K562 (cell line): ENCODE results near the gene KLK8. TPM values are rescaled to one million over a fixed set of nuclear protein-coding genes. Genes with fewer than 3 reads are reported as not detected.

Experiments
- ATAC-seq: fragments of 200-7000 bp; cut with Tn5 transposase; 3 replicates; pipeline ENCODE4 v1.9.1; 2020; ENCODE audit warnings: moderate library complexity
- BruUV-seq: library from RNA; stranded (reverse); fragments of 400-500 nt; replicated peaks from 2 replicates; lab custom pipeline; 2021; lab: Mats Ljungman, UMichigan
- CTCF ChIA-PET: fragments of 300-600 bp; formaldehyde crosslinking; extraction: SDS; loops from one replicate; lab custom pipeline; 2021; ENCODE audit warnings: low intra/inter-chr PET ratio; lab: Yijun Ruan, JAX
- POLR2A ChIA-PET: fragments of 300-600, 350-650 bp; sonication (Branson Sonifier 250); formaldehyde crosslinking; extraction: SDS; loops from one replicate; lab custom pipeline; 2021; ENCODE audit warnings: antibody characterized with exemption, inconsistent platforms; lab: Yijun Ruan, JAX
- DNase-seq, 4 experiments: peaks; one replicate each; pipeline versions ENCODE4 v3.0.0 to v3.0.0-alpha.2; 2011 to 2018; ENCODE audit warnings: low spot score in 3 of 4, mixed read lengths in 3 of 4; ENCODE audit errors: extremely low read depth in 1 of 4
- FAIRE-seq: peaks from 2 replicates; lab custom pipeline; 2011; peaks lifted over from hg19 to GRCh38; lab: Jason Lieb, UNC
- H2AFZ ChIP-seq: 2 replicates; pipeline ENCODE4 v1.6.0; 2011; ENCODE audit warnings: low read depth, low read length, control low read depth, inconsistent platforms
- H3K27ac ChIP-seq: fragments of 200-600 bp; 3 replicates; pipeline ENCODE4 v1.8.0; 2011; ENCODE audit warnings: low read depth, mild to moderate bottlenecking, control low read depth, inconsistent platforms, low read length, moderate library complexity, mixed read lengths; ENCODE audit errors: extremely low read depth
- H3K27me3 ChIP-seq, 2 experiments: fragments of 300-600 bp in 1 of 2; 2 replicates in 1 of 2; 3 replicates in 1 of 2; pipeline versions ENCODE4 v1.6.0 to v1.8.0; 2011; ENCODE audit warnings: inconsistent platforms in 2 of 2, low read length in 2 of 2, mild to moderate bottlenecking in 1 of 2, mixed read lengths in 1 of 2, moderate library complexity in 1 of 2; ENCODE audit not compliant: control insufficient read depth in 2 of 2, insufficient read depth in 2 of 2
- H3K36me3 ChIP-seq: fragments of 300-600 bp; 3 replicates; pipeline ENCODE4 v1.8.0; 2011; ENCODE audit warnings: mild to moderate bottlenecking, low read length, inconsistent platforms; ENCODE audit not compliant: control insufficient read depth, insufficient read depth
- H3K4me1 ChIP-seq, 2 experiments: fragments of 200-600 bp in 1 of 2; replicated peaks in 1 of 2; 2 replicates in 1 of 2; 3 replicates in 1 of 2; pipeline versions ENCODE4 v1.5.1 to v1.8.0; 2011; ENCODE audit warnings: inconsistent platforms in 2 of 2, low read length in 2 of 2, mild to moderate bottlenecking in 1 of 2, mixed read lengths in 1 of 2, moderate library complexity in 1 of 2; ENCODE audit not compliant: control insufficient read depth in 2 of 2, insufficient read depth in 2 of 2
- H3K4me2 ChIP-seq: 2 replicates; pipeline ENCODE4 v1.6.1; 2011; ENCODE audit warnings: low read length, control low read depth, inconsistent platforms, mixed read lengths; ENCODE audit not compliant: insufficient read depth
- H3K4me3 ChIP-seq: fragments of 200-600 bp; sonication (generic), shearing (Covaris generic); 2 replicates; pipeline ENCODE4 v1.5.1; 2016; ENCODE audit warnings: control low read depth, inconsistent platforms
- H3K79me2 ChIP-seq: fragments of 200-600 bp; 3 replicates; pipeline ENCODE4 v1.8.0; 2011; ENCODE audit warnings: low read length, inconsistent platforms; ENCODE audit not compliant: control insufficient read depth, insufficient read depth
- H3K9ac ChIP-seq, 2 experiments: 2 replicates each; pipeline versions ENCODE4 v1.6.0 to v1.6.1; 2011; ENCODE audit warnings: low read depth in 2 of 2, low read length in 2 of 2, control low read depth in 1 of 2, inconsistent platforms in 1 of 2, mild to moderate bottlenecking in 1 of 2, mixed read lengths in 1 of 2; ENCODE audit not compliant: insufficient read depth in 1 of 2
- H3K9me1 ChIP-seq: one replicate; pipeline ENCODE4 v1.6.0; 2011; ENCODE audit warnings: inconsistent platforms, mild to moderate bottlenecking, low read length, moderate library complexity; ENCODE audit not compliant: control insufficient read depth, insufficient read depth
- H3K9me3 ChIP-seq: replicated peaks from 2 replicates; pipeline ENCODE4 v1.5.1; 2011; ENCODE audit warnings: low read depth, low read length, inconsistent platforms; ENCODE audit not compliant: control insufficient read depth, insufficient read depth
- H4K20me1 ChIP-seq: replicated peaks from 2 replicates; pipeline ENCODE4 v1.6.1; 2011; ENCODE audit warnings: low read length, inconsistent platforms, mixed read lengths; ENCODE audit not compliant: control insufficient read depth, insufficient read depth
- CBX5 ChIP-seq: IDR thresholded peaks from 2 replicates; pipeline ENCODE4 v1.6.1; 2014; ENCODE audit warnings: low read depth, borderline replicate concordance
- CCAR2 ChIP-seq: fragments of 200-400 bp; formaldehyde crosslinking; IDR thresholded peaks from 2 replicates; pipeline ENCODE4 v1.6.1; 2017; ENCODE audit warnings: mild to moderate bottlenecking, low read depth, low read length
- CSDE1 ChIP-seq, 2 experiments: fragments of 450-650 bp; IDR thresholded peaks; 2 replicates each; pipeline ENCODE4 v1.6.1; 2016; ENCODE audit warnings: mild to moderate bottlenecking in 1 of 2
- CTBP1 ChIP-seq: fragments of 450-650 bp; IDR thresholded peaks from 2 replicates; pipeline ENCODE4 v1.6.1; 2016; ENCODE audit warnings: borderline replicate concordance
- DDX20 ChIP-seq: fragments of 450-650 bp; IDR thresholded peaks from 2 replicates; pipeline ENCODE4 v1.6.1; 2016; ENCODE audit warnings: missing genetic modification characterization, low read depth, mild to moderate bottlenecking, missing compliant biosample characterization, moderate library complexity
- FOXP4 ChIP-seq: sonication (generic); formaldehyde crosslinking; IDR thresholded peaks from 2 replicates; pipeline ENCODE4 v1.8.0; 2022; ENCODE audit warnings: mild to moderate bottlenecking, missing genetic modification reagents, borderline replicate concordance
- GATAD2B ChIP-seq: fragments of 450-650 bp; IDR thresholded peaks from 2 replicates; pipeline ENCODE4 v1.6.1; 2017; ENCODE audit warnings: mild to moderate bottlenecking, borderline replicate concordance
- HNRNPL ChIP-seq: fragments of 200-400 bp; formaldehyde crosslinking; IDR thresholded peaks from 2 replicates; pipeline ENCODE4 v1.6.1; 2017; ENCODE audit warnings: low read depth, mild to moderate bottlenecking, low read length
- MYNN ChIP-seq, 2 experiments: sonication (generic); formaldehyde crosslinking in 1 of 2; IDR thresholded peaks; 2 replicates each; pipeline versions ENCODE4 v1.5.0 to v1.6.1; 2016 to 2020; ENCODE audit warnings: antibody characterized with exemption in 1 of 2, missing genetic modification reagents in 1 of 2
- NKRF ChIP-seq: fragments of 450-650 bp; IDR thresholded peaks from 2 replicates; pipeline ENCODE4 v1.6.1; 2016; ENCODE audit warnings: borderline replicate concordance
- POLR2A ChIP-seq: fragments of 450-650 bp; conservative IDR thresholded peaks from 2 replicates; pipeline ENCODE4 v1.6.1; 2016
- POLR2AphosphoS2 ChIP-seq: IDR thresholded peaks from 2 replicates; pipeline ENCODE4 v1.6.1; 2012; ENCODE audit warnings: low read length, improper control_type of control experiment
- ZNF280B ChIP-seq: fragments of 250-450 bp; sonication (Bioruptor Pico); IDR thresholded peaks from 2 replicates; pipeline ENCODE4 v1.5.1; 2021; ENCODE audit warnings: mild to moderate bottlenecking
- ZSCAN32 ChIP-seq: fragments of 450-650 bp; formaldehyde crosslinking; IDR thresholded peaks from 2 replicates; pipeline ENCODE4 v1.4.0; 2020; ENCODE audit warnings: mild to moderate bottlenecking, moderate library complexity
- WGBS: fragments of 100-300 bp; shearing (Covaris generic); methylation state at CpG from one replicate; pipeline ENCODE4 v1.1.6; 2016; ENCODE audit warnings: low coverage, mixed read lengths; ENCODE audit not compliant: insufficient coverage; ENCODE audit errors: missing lambda C conversion rate; 5-methylcytosine and 5-hydroxymethylcytosine counted together
- in situ Hi-C: fragments of 300-500 bp; cut with MboI; formaldehyde crosslinking; loops from 4 replicates; pipeline ENCODE4 v1.15.0; 2018; ENCODE audit warnings: inconsistent platforms, mixed read lengths
- intact Hi-C: fragments of 100-400 bp; cut with micrococcal nuclease; formaldehyde crosslinking; loops from 2 replicates; pipeline ENCODE4 v1.14.2; 2022
- polyA plus RNA-seq, 8 experiments: library from polyadenylated mRNA; depleted of rRNA in 4 of 8; stranded (reverse) in 5 of 8; unstranded in 3 of 8; fragments of >200 nt; fragmentation: Nextera tagmentation in 2 of 8; fragmentation: Illumina TruSeq in 1 of 8; extraction: Ambion mirVana in 2 of 8; extraction: Trizol in 1 of 8; gene quantifications; 2 replicates each; pipeline versions ENCODE4 v1.2.1 to v1.2.3, GENCODE V29; 2011 to 2014; ENCODE audit warnings: inconsistent platforms in 1 of 8, missing spikeins in 1 of 8
- total RNA-seq, 7 experiments: library from RNA; depleted of rRNA in 6 of 7; stranded (reverse); fragments of >200 nt in 6 of 7; fragmentation: Illumina TruSeq in 2 of 7; extraction: Trizol in 2 of 7; gene quantifications; 2 replicates each; pipeline versions ENCODE4 v1.2.1 to v1.2.3, GENCODE V29; 2011 to 2021; ENCODE audit warnings: low replicate concordance in 1 of 7

Gene KLK8
- total and polyA plus RNA-seq, 9 of the 15 experiments (the other 6 are each of a cell fraction or from before 2014, with no cell fraction given): 0.37 to 1.7 (median 0.76) TPM

GRCh38 chr19:50957587-50957986 lies 43.8 kb downstream of the KLK8 start:
- POLR2A ChIA-PET: no interaction called here
- FAIRE-seq: no peak

More at GRCh38 chr19:50957587-50957986, 43.8 kb downstream of the KLK8 start:
- no peak for TF ChIP-seq CBX5
- no peak for TF ChIP-seq GATAD2B
- no peak for TF ChIP-seq MYNN (IDR thresholded peaks at IDR 0.05)
- TF ChIP-seq MYNN (CRISPR knock-in tag; IDR thresholded peaks at IDR 0.05): no peak
- no peak for TF ChIP-seq ZNF280B (CRISPR knock-in tag)
- TF ChIP-seq NKRF: no peak
- no peak for TF ChIP-seq POLR2A
- no peak for TF ChIP-seq FOXP4 (CRISPR knock-in tag)
- no peak for TF ChIP-seq DDX20 (tag)
- TF ChIP-seq CCAR2: no peak
- no peak for TF ChIP-seq ZSCAN32 (CRISPR knock-in tag)
- TF ChIP-seq CSDE1 (IDR thresholded peaks at IDR 0.05): no peak
- TF ChIP-seq HNRNPL: no peak
- TF ChIP-seq POLR2AphosphoS2: no peak
- no peak for TF ChIP-seq CTBP1
- in situ Hi-C loops (no loop called here), intact Hi-C loops (no loop called here)
- Histone ChIP-seq H2AFZ (no peak overlapping the region), H3K27ac (no peak overlapping the region), H4K20me1 (no peaks in the 10 kb centered on the region), H3K9me1 (no peaks in the 10 kb centered on the region), H3K36me3 (no peaks in the 10 kb centered on the region), H3K27me3 (peaks cover 11 to 32% of the 10 kb centered on the region in 2 experiments; a peak in 4 of 5 replicates), H3K79me2 (no peaks in the 10 kb centered on the region), H3K9ac (no peak overlapping the region), H3K9me3 (no peaks in the 10 kb centered on the region), H3K4me3 (no peak overlapping the region), H3K4me2 (no peak overlapping the region), H3K4me1 (no peaks in the 10 kb centered on the region)
- 2% methylated on average over 8 of the region's 8 CpGs for WGBS
- BruUV-seq: no TSS peak
- ATAC-seq: no peak
- DNase-seq: no peak
- CTCF ChIA-PET: no interaction called here
